Measurements from ENCODE around the gene TMED5.

Gene TMED5

GRCh38 chr1:93205892-93206566, 25.8 kb upstream of the TMED5 start:
- Histone ChIP-seq H3K36me3 (ENCODE audit: insufficient read depth, low read length) (peaks cover 22% of the 10 kb centered on the region), H3K9me3 (ENCODE audit: low read depth, low read length) (no peaks in the 10 kb centered on the region), H3K4me3 (no peak overlapping the region), H3K27ac (peak overlapping the region; percentile 44), H3K9ac (ENCODE audit: insufficient read length) (no peak overlapping the region)
- DNase-seq (ENCODE audit: low read depth, low spot score) = no peak
- no peak for TF ChIP-seq FOXP2 (optimal IDR thresholded peaks at IDR 0.05; ENCODE audit: control extremely low read depth, extremely low read length, insufficient read depth)
- no peak for TF ChIP-seq EZH2 (IDR thresholded peaks at IDR 0.05)
- no peak for TF ChIP-seq POLR2AphosphoS5 (IDR thresholded peaks at IDR 0.05; ENCODE audit: borderline replicate concordance, low read depth, low read length)

- Histone ChIP-seq H3K9ac (ENCODE audit: insufficient read length) (no peak overlapping the region), H3K27ac (no peak overlapping the region), H3K36me3 (ENCODE audit: insufficient read depth, low read length) (peaks cover 30% of the 10 kb centered on the region)
Observed at GRCh38 chr1:93200714-93201113, 20.5 kb upstream of the TMED5 start.

GRCh38 chr1:93200086-93200620, 19.9 kb upstream of the TMED5 start:
- Histone ChIP-seq H3K27ac (no peak overlapping the region), H3K36me3 (ENCODE audit: insufficient read depth, low read length) (peaks cover 35% of the 10 kb centered on the region), H3K4me3 (no peak overlapping the region), H3K9ac (ENCODE audit: insufficient read length) (no peak overlapping the region), H3K9me3 (ENCODE audit: low read depth, low read length) (no peaks in the 10 kb centered on the region)
- no peak for DNase-seq (ENCODE audit: low read depth, low spot score)
- TF ChIP-seq FOXP2 (optimal IDR thresholded peaks at IDR 0.05; ENCODE audit: control extremely low read depth, extremely low read length, insufficient read depth) (no peak), POLR2AphosphoS5 (IDR thresholded peaks at IDR 0.05; ENCODE audit: borderline replicate concordance, low read depth, low read length) (no peak), EZH2 (IDR thresholded peaks at IDR 0.05) (no peak)

More at GRCh38 chr1:93200714-93201113, 20.5 kb upstream of the TMED5 start:
- DNase-seq (ENCODE audit: low read depth, low spot score) = no peak
- TF ChIP-seq POLR2AphosphoS5 (IDR thresholded peaks at IDR 0.05; ENCODE audit: borderline replicate concordance, low read depth, low read length) (no peak), EZH2 (IDR thresholded peaks at IDR 0.05) (no peak), FOXP2 (optimal IDR thresholded peaks at IDR 0.05; ENCODE audit: control extremely low read depth, extremely low read length, insufficient read depth) (no peak)
- no peaks in the 10 kb centered on the region for H3K9me3 ChIP-seq (ENCODE audit: low read depth, low read length)
- no peak overlapping the region for H3K4me3 ChIP-seq

DNA sequence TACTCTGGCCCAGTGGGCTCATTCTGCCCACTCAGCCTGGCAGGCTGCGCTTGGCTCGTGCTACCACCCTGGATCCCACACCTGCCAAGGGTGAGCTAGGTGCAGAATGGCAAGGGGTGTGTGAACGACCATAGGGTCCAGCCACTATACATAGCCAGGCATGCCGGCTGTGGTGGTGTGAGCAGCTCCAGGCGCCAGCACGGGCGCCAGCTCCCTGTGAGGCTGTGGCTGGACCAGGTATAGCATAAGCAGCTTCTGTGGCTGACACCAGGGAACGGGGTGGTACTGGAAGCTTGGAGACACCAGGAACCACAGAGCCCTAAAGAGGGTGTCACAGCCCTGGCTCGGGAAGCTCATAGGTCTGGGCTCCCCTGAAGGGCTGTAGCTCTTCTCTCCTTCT, 18.9 kb upstream of the TMED5 start:
- peaks cover 41% of the 10 kb centered on the region for H3K36me3 ChIP-seq (ENCODE audit: insufficient read depth, low read length)
- H3K9ac ChIP-seq (ENCODE audit: insufficient read length) = no peak overlapping the region

GRCh38 chr1:93196591-93196990, 16.4 kb upstream of the TMED5 start:
- H3K27ac ChIP-seq = no peak overlapping the region
- no peaks in the 10 kb centered on the region for H3K9me3 ChIP-seq (ENCODE audit: low read depth, low read length)
- H3K9ac ChIP-seq (ENCODE audit: insufficient read length) = no peak overlapping the region
- no peak for TF ChIP-seq POLR2AphosphoS5 (IDR thresholded peaks at IDR 0.05; ENCODE audit: borderline replicate concordance, low read depth, low read length)
- no peak for TF ChIP-seq EZH2 (IDR thresholded peaks at IDR 0.05)
- no peak for TF ChIP-seq FOXP2 (optimal IDR thresholded peaks at IDR 0.05; ENCODE audit: control extremely low read depth, extremely low read length, insufficient read depth)
- no peak for DNase-seq (ENCODE audit: low read depth, low spot score)
- H3K36me3 ChIP-seq (ENCODE audit: insufficient read depth, low read length) = peaks cover 32% of the 10 kb centered on the region
- H3K4me3 ChIP-seq = no peak overlapping the region

More for the DNA sequence above, 18.9 kb upstream of the TMED5 start:
- no peak for TF ChIP-seq POLR2AphosphoS5 (IDR thresholded peaks at IDR 0.05; ENCODE audit: borderline replicate concordance, low read depth, low read length)
- TF ChIP-seq FOXP2 (optimal IDR thresholded peaks at IDR 0.05; ENCODE audit: control extremely low read depth, extremely low read length, insufficient read depth) = no peak
- no peak for TF ChIP-seq EZH2 (IDR thresholded peaks at IDR 0.05)
- no peak overlapping the region for H3K4me3 ChIP-seq
- no peak overlapping the region for H3K27ac ChIP-seq
- H3K9me3 ChIP-seq (ENCODE audit: low read depth, low read length) = no peaks in the 10 kb centered on the region
- no peak for DNase-seq (ENCODE audit: low read depth, low spot score)

DNA sequence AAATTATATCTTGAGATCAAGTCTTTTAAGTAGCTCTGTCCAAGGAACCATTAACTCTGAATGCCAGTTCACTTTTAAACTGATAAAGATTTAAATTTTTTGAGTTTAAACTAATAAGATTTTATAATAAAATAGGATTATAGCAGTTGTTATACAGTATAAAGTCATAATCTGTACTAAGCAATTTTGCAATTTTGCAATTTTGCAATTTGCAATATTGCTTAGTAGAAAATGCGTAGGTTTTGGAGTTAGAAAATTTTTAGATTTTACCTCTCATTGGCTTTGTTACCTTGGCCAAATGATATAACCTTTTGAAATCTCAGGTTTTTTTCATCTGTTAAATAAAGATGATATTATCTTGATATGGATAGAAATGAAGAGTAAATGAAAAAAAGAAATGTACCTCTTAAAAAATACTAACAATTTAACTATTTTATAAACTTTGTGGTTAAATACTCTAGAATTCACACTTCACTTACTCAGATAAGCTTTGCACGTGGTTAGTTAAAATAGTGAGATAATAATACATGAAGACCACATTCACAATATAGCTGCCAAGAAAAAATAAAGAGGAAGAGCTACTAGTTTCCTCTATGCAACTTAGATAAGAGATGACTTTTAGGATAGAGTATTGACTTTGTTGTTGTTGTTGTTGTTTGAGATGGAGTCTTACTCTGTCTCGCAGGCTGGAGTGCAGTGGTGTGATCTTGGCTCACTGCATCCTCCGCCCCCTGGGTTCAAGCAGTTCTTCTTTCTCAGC, 14.2 kb upstream of the TMED5 start:
- TF ChIP-seq POLR2AphosphoS5 (IDR thresholded peaks at IDR 0.05; ENCODE audit: borderline replicate concordance, low read depth, low read length) = no peak
- TF ChIP-seq EZH2 (IDR thresholded peaks at IDR 0.05) = no peak
- TF ChIP-seq FOXP2 (optimal IDR thresholded peaks at IDR 0.05; ENCODE audit: control extremely low read depth, extremely low read length, insufficient read depth) = no peak
- no peak for DNase-seq (ENCODE audit: low read depth, low spot score)
- no peak overlapping the region for H3K9ac ChIP-seq (ENCODE audit: insufficient read length)
- H3K4me3 ChIP-seq = no peak overlapping the region
- no peak overlapping the region for H3K27ac ChIP-seq
- H3K9me3 ChIP-seq (ENCODE audit: low read depth, low read length) = no peaks in the 10 kb centered on the region
- H3K36me3 ChIP-seq (ENCODE audit: insufficient read depth, low read length) = peaks cover 32% of the 10 kb centered on the region

DNA sequence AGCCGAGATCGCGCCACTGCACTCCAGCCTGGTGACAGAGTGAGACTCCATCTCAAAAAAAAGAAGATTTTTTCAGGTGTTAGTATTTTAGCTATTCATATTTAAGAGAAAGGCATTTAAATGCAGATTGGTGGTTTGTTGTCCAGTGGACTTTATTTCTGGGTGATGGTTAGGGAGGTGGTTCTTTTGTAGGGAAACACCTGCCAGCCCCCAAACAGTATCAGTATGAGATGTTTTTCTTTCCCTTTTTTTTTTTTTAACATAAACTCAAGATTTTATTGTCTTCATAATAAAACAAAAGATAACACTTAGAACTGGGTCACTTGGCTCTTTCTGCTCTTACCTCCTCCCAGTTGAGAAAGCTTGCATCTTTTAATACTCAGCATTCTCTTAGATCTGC, 10.2 kb upstream of the TMED5 start:
- H3K36me3 ChIP-seq (ENCODE audit: insufficient read depth, low read length) = peaks cover 9% of the 10 kb centered on the region
- no peaks in the 10 kb centered on the region for H3K9me3 ChIP-seq (ENCODE audit: low read depth, low read length)
- no peak for DNase-seq (ENCODE audit: low read depth, low spot score)
- H3K4me3 ChIP-seq = no peak overlapping the region
- TF ChIP-seq EZH2 (IDR thresholded peaks at IDR 0.05) (no peak), POLR2AphosphoS5 (IDR thresholded peaks at IDR 0.05; ENCODE audit: borderline replicate concordance, low read depth, low read length) (no peak), FOXP2 (optimal IDR thresholded peaks at IDR 0.05; ENCODE audit: control extremely low read depth, extremely low read length, insufficient read depth) (no peak)
- no peak overlapping the region for H3K9ac ChIP-seq (ENCODE audit: insufficient read length)
- no peak overlapping the region for H3K27ac ChIP-seq

- TF ChIP-seq EZH2 (IDR thresholded peaks at IDR 0.05) = no peak
- no peak for TF ChIP-seq FOXP2 (optimal IDR thresholded peaks at IDR 0.05; ENCODE audit: control extremely low read depth, extremely low read length, insufficient read depth)
- no peak for TF ChIP-seq POLR2AphosphoS5 (IDR thresholded peaks at IDR 0.05; ENCODE audit: borderline replicate concordance, low read depth, low read length)
- no peaks in the 10 kb centered on the region for H3K9me3 ChIP-seq (ENCODE audit: low read depth, low read length)
- no peak for DNase-seq (ENCODE audit: low read depth, low spot score)
- no peaks in the 10 kb centered on the region; the same call in 1 of the 2 replicates for H3K36me3 ChIP-seq (ENCODE audit: insufficient read depth, low read length)
- H3K4me3 ChIP-seq = no peak overlapping the region
- H3K9ac ChIP-seq (ENCODE audit: insufficient read length) = no peak overlapping the region
- H3K27ac ChIP-seq = no peak overlapping the region
Observed at GRCh38 chr1:93186667-93187066, 6.5 kb upstream of the TMED5 start.

All from SK-N-MC (cell line).